Putamen (tissue), 1 donor: ENCODE results near the gene TMEM132D.
"Not testable (repeated sequence)": the region's sequence is repeated elsewhere in the genome, so short reads cannot be mapped to it uniquely, and the experiment has no call there.

Source experiments
- DNase-seq: peaks from one replicate; pipeline ENCODE4 v3.0.0-alpha.2; 2016; ENCODE audit warnings: low spot score

Gene TMEM132D

GRCh38 chr12:129588142-129588541 lies 315.7 kb downstream of the TMEM132D start:
- no peak for DNase-seq

- DNase-seq, result no peak
These were observed 318.5 kb downstream of the TMEM132D start for GRCh38 chr12:129585296-129585695.

GRCh38 chr12:129579879-129580278 lies 323.9 kb downstream of the TMEM132D start:
- no peak for DNase-seq

- no peak for DNase-seq
These were observed 331.8 kb downstream of the TMEM132D start for GRCh38 chr12:129571901-129572494.

- DNase-seq, result no peak
These were observed 332.9 kb downstream of the TMEM132D start for GRCh38 chr12:129570796-129571400.

- no peak for DNase-seq
These were observed 337.0 kb downstream of the TMEM132D start for GRCh38 chr12:129566800-129567199.

GRCh38 chr12:129564768-129565167 lies 339.1 kb downstream of the TMEM132D start:
- DNase-seq, result no peak

GRCh38 chr12:129563266-129563665 lies 340.6 kb downstream of the TMEM132D start:
- DNase-seq, result no peak

GRCh38 chr12:129561304-129561703 lies 342.5 kb downstream of the TMEM132D start:
- DNase-seq, result no peak

GRCh38 chr12:129559776-129560175 lies 344.0 kb downstream of the TMEM132D start:
- DNase-seq, result no peak

GRCh38 chr12:129558036-129558435 lies 345.8 kb downstream of the TMEM132D start:
- no peak for DNase-seq

- no peak for DNase-seq
These were observed 347.7 kb downstream of the TMEM132D start for GRCh38 chr12:129556082-129556481.

- DNase-seq, result no peak
These were observed 350.7 kb downstream of the TMEM132D start for GRCh38 chr12:129552996-129553750.

- DNase-seq, result no peak
These were observed 352.4 kb downstream of the TMEM132D start for GRCh38 chr12:129551441-129551840.

GRCh38 chr12:129550353-129550752 lies 353.5 kb downstream of the TMEM132D start:
- no peak for DNase-seq

- DNase-seq, result no peak
These were observed 354.2 kb downstream of the TMEM132D start for GRCh38 chr12:129549656-129550055.

- not testable (repeated sequence) for DNase-seq
These were observed 354.8 kb downstream of the TMEM132D start for GRCh38 chr12:129549020-129549419.

- DNase-seq, result no peak
These were observed 359.1 kb downstream of the TMEM132D start for GRCh38 chr12:129544716-129545115.

- DNase-seq, result no peak
These were observed 362.9 kb downstream of the TMEM132D start for GRCh38 chr12:129540954-129541353.

GRCh38 chr12:129540249-129540648 lies 363.6 kb downstream of the TMEM132D start:
- no peak for DNase-seq

GRCh38 chr12:129538724-129539335 lies 365.0 kb downstream of the TMEM132D start:
- not testable (repeated sequence) for DNase-seq

GRCh38 chr12:129538137-129538536 lies 365.7 kb downstream of the TMEM132D start:
- no peak for DNase-seq
